Left ventricle myocardium inferior (tissue), 1 donor: ENCODE data around the gene PRELP. TPM values are rescaled to one million over a fixed set of nuclear protein-coding genes. Genes with fewer than 3 reads are reported as not detected.

Experiments used
- DNase-seq: peaks from one replicate; pipeline ENCODE4 v3.0.0-alpha.2; 2020
- H3K27ac ChIP-seq: fragments of 200-600 bp; replicated peaks from 2 replicates; pipeline ENCODE4 v1.8.0; 2021
- H3K27me3 ChIP-seq: fragments of 200-600 bp; 2 replicates; pipeline ENCODE4 v1.8.0; 2021; ENCODE audit warnings: low read depth
- H3K36me3 ChIP-seq: fragments of 200-600 bp; 2 replicates; pipeline ENCODE4 v1.8.0; 2021
- H3K4me1 ChIP-seq: fragments of 200-600 bp; 2 replicates; pipeline ENCODE4 v1.8.0; 2021
- H3K4me3 ChIP-seq: fragments of 200-600 bp; 2 replicates; pipeline ENCODE4 v1.8.0; 2021; ENCODE audit warnings: mild to moderate bottlenecking, moderate library complexity
- H3K9me3 ChIP-seq: fragments of 200-600 bp; replicated peaks from 2 replicates; pipeline ENCODE4 v1.8.0; 2021
- intact Hi-C: fragments of 100-400 bp; cut with micrococcal nuclease; formaldehyde crosslinking; loops from one replicate; pipeline ENCODE4 v1.11.0; 2022
- total RNA-seq: library from RNA; stranded (reverse); fragmentation: NEBNext Ultra II Directional; extraction: Animal tissue kit (Norgen Biotek cat#: 25700); gene quantifications from one replicate; pipeline ENCODE4 v1.2.1, GENCODE V29; 2021
- TF ChIP-seq, protein P1 (sequence below): fragments of 200-600 bp; IDR thresholded peaks from 2 replicates; pipeline ENCODE4 v1.8.0; 2021; ENCODE audit warnings: antibody characterized with exemption, mild to moderate bottlenecking, borderline replicate concordance
- donor health status: DM: no; HTN: yes; CAD: no; lungs with severe emphysema.

The PRELP gene
- total RNA-seq, 1 donor from 2014 or later: 22.5 TPM

GRCh38 chr1:203534526-203534925 is 58.9 kb downstream of the PRELP start:
- no peaks in the 10 kb centered on the region for H3K9me3 ChIP-seq
- H3K4me1 ChIP-seq: peaks cover 24% of the 10 kb centered on the region
- H3K4me3 ChIP-seq: no peak overlapping the region
- intact Hi-C loops: no loop called here
- H3K36me3 ChIP-seq: no peaks in the 10 kb centered on the region
- TF ChIP-seq, protein P1, sequence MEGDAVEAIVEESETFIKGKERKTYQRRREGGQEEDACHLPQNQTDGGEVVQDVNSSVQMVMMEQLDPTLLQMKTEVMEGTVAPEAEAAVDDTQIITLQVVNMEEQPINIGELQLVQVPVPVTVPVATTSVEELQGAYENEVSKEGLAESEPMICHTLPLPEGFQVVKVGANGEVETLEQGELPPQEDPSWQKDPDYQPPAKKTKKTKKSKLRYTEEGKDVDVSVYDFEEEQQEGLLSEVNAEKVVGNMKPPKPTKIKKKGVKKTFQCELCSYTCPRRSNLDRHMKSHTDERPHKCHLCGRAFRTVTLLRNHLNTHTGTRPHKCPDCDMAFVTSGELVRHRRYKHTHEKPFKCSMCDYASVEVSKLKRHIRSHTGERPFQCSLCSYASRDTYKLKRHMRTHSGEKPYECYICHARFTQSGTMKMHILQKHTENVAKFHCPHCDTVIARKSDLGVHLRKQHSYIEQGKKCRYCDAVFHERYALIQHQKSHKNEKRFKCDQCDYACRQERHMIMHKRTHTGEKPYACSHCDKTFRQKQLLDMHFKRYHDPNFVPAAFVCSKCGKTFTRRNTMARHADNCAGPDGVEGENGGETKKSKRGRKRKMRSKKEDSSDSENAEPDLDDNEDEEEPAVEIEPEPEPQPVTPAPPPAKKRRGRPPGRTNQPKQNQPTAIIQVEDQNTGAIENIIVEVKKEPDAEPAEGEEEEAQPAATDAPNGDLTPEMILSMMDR: no peak
- H3K27ac ChIP-seq: no peak overlapping the region
- no peaks in the 10 kb centered on the region for H3K27me3 ChIP-seq
- DNase-seq: peak; percentile 38

DNA sequence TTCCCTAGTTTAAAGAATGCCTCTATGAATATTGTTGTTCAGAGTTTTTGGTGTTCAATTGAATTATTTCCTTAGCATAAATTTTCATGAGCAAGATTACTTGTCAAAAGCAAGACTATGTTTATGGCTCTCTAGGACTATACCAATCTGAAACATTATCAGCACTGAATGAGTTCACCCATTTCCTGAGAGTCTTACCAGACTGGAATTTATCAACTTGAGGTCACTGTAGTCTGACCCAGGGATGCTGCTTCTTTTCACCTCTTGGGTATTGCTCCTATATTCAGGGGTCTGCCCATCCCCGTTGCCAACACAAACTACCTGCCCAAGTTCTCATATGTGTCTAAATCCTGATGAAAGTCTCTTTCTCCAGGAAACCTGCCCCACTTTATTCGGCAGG is 61.0 kb downstream of the PRELP start:
- Histone ChIP-seq H3K27me3 (no peaks in the 10 kb centered on the region), H3K9me3 (no peaks in the 10 kb centered on the region), H3K4me1 (peaks cover 24% of the 10 kb centered on the region), H3K36me3 (no peaks in the 10 kb centered on the region), H3K27ac (no peak overlapping the region), H3K4me3 (no peak overlapping the region)
- TF ChIP-seq, protein P1: no peak
- DNase-seq: no peak
- intact Hi-C loops: no loop called here

DNA sequence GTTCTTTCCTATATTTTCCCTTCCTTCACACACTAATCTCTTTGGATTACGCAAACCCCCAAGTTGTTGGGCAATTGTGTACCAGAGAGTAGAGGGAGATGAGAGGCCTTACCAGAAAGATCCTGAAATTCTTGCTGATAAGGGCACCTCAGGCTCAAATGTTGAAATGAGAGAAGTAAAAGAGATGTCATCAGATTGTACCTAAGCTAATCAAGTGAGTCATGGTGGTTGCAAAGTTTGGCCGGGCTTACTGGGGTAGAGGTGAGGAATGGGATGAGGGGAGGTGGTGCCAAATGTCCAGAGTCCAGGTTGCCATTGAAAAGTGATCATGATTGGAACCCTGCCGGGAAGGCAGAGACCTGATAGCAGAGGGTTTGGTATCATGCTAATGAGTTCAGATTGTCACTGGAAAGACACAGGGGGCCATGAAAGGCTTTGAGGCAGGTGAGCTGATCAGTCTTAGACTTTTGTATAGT is 61.4 kb downstream of the PRELP start:
- TF ChIP-seq, protein P1: no peak
- Histone ChIP-seq H3K4me1 (peaks cover 24% of the 10 kb centered on the region), H3K4me3 (no peak overlapping the region), H3K27ac (no peak overlapping the region), H3K36me3 (no peaks in the 10 kb centered on the region), H3K9me3 (no peaks in the 10 kb centered on the region), H3K27me3 (no peaks in the 10 kb centered on the region)
- DNase-seq: no peak
- intact Hi-C loops: no loop called here

DNA sequence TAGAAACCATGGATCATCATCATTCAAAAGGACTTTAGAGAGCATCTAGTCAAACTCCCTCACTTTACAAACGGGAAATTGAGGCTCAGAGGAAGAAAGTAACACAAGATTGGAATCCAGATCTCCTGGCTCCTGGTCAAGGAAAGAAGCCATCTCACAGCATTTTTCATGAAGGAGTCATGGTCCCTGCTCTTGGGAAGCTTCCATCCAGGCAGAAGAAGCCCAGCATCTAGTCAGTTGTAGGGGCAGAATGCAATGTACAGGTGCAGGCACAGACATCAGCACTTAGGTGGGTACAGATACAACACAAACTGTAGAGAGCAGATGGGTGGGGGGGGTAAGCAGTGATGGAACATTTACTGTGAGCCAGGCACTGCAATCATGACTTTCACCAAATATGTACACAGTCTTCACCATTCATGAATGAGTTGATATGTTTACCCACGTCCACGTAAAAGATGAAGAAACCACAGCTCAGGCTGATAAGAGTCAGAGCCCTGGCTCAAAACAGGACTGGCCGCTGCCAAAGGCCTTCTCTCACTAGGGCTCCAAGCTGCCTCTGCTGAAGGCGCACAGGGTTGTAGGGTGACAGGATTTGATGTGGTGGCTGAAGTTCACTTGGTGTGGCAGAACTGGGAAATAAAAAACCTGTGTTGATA is 62.3 kb downstream of the PRELP start:
- DNase-seq: no peak
- H3K27ac ChIP-seq: peak overlapping the region; percentile 49
- intact Hi-C loops: no loop called here
- TF ChIP-seq, protein P1: no peak
- no peak overlapping the region for H3K4me3 ChIP-seq
- no peaks in the 10 kb centered on the region for H3K27me3 ChIP-seq
- peaks cover 24% of the 10 kb centered on the region for H3K4me1 ChIP-seq
- H3K9me3 ChIP-seq: no peaks in the 10 kb centered on the region
- H3K36me3 ChIP-seq: no peaks in the 10 kb centered on the region

GRCh38 chr1:203538726-203539125 is 63.1 kb downstream of the PRELP start:
- H3K4me1 ChIP-seq: peaks cover 24% of the 10 kb centered on the region
- no peaks in the 10 kb centered on the region for H3K27me3 ChIP-seq
- TF ChIP-seq, protein P1: no peak
- no peaks in the 10 kb centered on the region for H3K9me3 ChIP-seq
- intact Hi-C loops: no loop called here
- H3K36me3 ChIP-seq: no peaks in the 10 kb centered on the region
- peak overlapping the region; percentile 49 for H3K27ac ChIP-seq
- no peak for DNase-seq
- no peak overlapping the region for H3K4me3 ChIP-seq
